Measurements from ENCODE around the gene ZBTB7B. TPM values are rescaled to one million over a fixed set of nuclear protein-coding genes. Genes with fewer than 3 reads are reported as not detected.
A peak's percentile ranks its signal among the peaks of the same experiment; 100 is the strongest.

The ZBTB7B gene
- total and polyA plus RNA-seq, 9 of the 15 experiments (the other 6 are each of a cell fraction or from before 2014, with no cell fraction given): 0.04 to 46.5 (median 15.2) TPM

DNA sequence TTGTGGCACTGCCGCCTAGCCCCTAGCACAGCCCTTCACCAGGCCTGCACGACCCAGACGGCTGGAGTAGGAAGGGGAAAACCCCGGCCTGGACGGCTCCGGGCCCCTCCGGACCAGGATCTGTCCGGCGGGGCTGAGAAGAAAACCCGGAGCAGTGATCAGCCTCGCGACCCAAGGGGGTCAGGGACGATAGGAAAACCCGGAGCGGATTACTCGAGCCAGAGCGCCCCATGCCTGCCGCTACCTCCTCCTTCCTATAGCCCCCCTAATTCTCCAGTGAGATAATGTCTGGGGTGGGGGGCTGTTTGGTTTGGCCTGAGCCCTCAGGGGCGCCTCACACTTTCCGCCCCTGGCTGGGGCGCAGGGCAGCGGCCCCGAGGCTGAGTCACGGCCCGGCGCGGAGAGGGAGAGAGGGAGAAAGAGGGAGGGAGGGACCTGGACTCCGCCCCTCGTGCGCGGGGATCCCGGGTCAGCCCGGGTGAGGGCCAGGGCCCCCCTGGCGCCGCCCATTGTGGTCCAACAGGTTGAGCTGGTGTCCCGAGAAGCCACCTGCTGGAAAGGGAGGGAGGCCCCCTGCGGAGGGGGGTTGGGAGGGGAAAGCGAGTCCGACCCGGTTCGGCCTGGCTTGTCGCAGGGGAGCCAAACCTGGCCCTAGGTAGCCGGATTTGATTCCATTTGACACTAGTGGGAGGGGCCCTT is 1.7 kb upstream of the ZBTB7B start (continued):
- TF ChIP-seq ZNF449 (CRISPR knock-in tag; IDR thresholded peaks at IDR 0.05): no peak
- no peak for TF ChIP-seq SRSF3 (IDR thresholded peaks at IDR 0.05; ENCODE audit: insufficient read depth, low read length)
- TF ChIP-seq ZFP30 (CRISPR knock-in tag; IDR thresholded peaks at IDR 0.05; ENCODE audit: borderline replicate concordance): no peak
- TF ChIP-seq HBP1 (CRISPR knock-in tag; IDR thresholded peaks at IDR 0.05): peak; percentile 11; the same call in 1 of the 2 replicates
- TF ChIP-seq RCOR1 (IDR thresholded peaks at IDR 0.05; ENCODE audit: borderline replicate concordance in 1 of 2, low read depth in 2 of 2, low read length in 2 of 2): peak in 1 of 2 experiments; percentile 51; a peak in 2 of 4 replicates
- no peak for TF ChIP-seq ZNF584 (CRISPR knock-in tag; IDR thresholded peaks at IDR 0.05; ENCODE audit: low read depth)
- TF ChIP-seq NFIC (IDR thresholded peaks at IDR 0.05): peak; percentile 60; the same call in 1 of the 2 replicates
- TF ChIP-seq HMBOX1 (IDR thresholded peaks at IDR 0.05): no peak
- TF ChIP-seq ARNT (IDR thresholded peaks at IDR 0.05): peak; percentile 72 to 85
- 0 out of 2 replicates have a peak, but pooled peaks have one; percentile 54 for TF ChIP-seq ZNF431 (CRISPR knock-in tag; IDR thresholded peaks at IDR 0.05)
- TF ChIP-seq, protein P1, sequence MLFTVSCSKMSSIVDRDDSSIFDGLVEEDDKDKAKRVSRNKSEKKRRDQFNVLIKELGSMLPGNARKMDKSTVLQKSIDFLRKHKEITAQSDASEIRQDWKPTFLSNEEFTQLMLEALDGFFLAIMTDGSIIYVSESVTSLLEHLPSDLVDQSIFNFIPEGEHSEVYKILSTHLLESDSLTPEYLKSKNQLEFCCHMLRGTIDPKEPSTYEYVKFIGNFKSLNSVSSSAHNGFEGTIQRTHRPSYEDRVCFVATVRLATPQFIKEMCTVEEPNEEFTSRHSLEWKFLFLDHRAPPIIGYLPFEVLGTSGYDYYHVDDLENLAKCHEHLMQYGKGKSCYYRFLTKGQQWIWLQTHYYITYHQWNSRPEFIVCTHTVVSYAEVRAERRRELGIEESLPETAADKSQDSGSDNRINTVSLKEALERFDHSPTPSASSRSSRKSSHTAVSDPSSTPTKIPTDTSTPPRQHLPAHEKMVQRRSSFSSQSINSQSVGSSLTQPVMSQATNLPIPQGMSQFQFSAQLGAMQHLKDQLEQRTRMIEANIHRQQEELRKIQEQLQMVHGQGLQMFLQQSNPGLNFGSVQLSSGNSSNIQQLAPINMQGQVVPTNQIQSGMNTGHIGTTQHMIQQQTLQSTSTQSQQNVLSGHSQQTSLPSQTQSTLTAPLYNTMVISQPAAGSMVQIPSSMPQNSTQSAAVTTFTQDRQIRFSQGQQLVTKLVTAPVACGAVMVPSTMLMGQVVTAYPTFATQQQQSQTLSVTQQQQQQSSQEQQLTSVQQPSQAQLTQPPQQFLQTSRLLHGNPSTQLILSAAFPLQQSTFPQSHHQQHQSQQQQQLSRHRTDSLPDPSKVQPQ (CRISPR knock-in tag; IDR thresholded peaks at IDR 0.05; ENCODE audit: borderline replicate concordance): no peak
- TF ChIP-seq SRF (CRISPR knock-in tag; IDR thresholded peaks at IDR 0.05): peak in 1 of 2 experiments; percentile 67; a peak in 2 of 4 replicates
- no peak for TF ChIP-seq BRF2 (IDR thresholded peaks at IDR 0.05; ENCODE audit: borderline replicate concordance, insufficient read depth, insufficient read length)
- TF ChIP-seq THRAP3 (IDR thresholded peaks at IDR 0.05; ENCODE audit: borderline replicate concordance): peak; percentile 84; the same call in 1 of the 2 replicates
- no peak for TF ChIP-seq CBX5 (IDR thresholded peaks at IDR 0.05; ENCODE audit: borderline replicate concordance, low read depth)
- TF ChIP-seq ILF3 (IDR thresholded peaks at IDR 0.05; ENCODE audit: borderline replicate concordance): no peak

All from K562 (cell line).